Tibial nerve (tissue), 4 donors: ENCODE data around the gene FTH1. TPM values are rescaled to one million over a fixed set of nuclear protein-coding genes. Genes with fewer than 3 reads are reported as not detected.

Source experiments
- DNase-seq, 2 donors: peaks; one replicate each; pipeline ENCODE4 v3.0.0-alpha.2; 2019; ENCODE audit warnings: low spot score in 2 of 2
- H3K27ac ChIP-seq, 4 donors: fragments of 200-600 bp; sonication (generic) in 3 of 4; one replicate each; pipeline ENCODE4 v1.5.1; 2017 to 2019; ENCODE audit warnings: mild to moderate bottlenecking in 1 of 4
- H3K27me3 ChIP-seq, 2 donors: fragments of 200-600 bp; sonication (generic) in 1 of 2; one replicate each; pipeline versions ENCODE4 v1.5.1 to v1.6.0; 2017 to 2019
- H3K36me3 ChIP-seq, 3 donors: fragments of 200-600 bp; sonication (generic); one replicate each; pipeline ENCODE4 v1.5.1; 2018 to 2019
- H3K4me1 ChIP-seq, 4 donors: fragments of 200-600 bp; sonication (generic) in 3 of 4; one replicate each; pipeline ENCODE4 v1.5.1; 2017 to 2019
- H3K4me3 ChIP-seq, 4 donors: fragments of 200-600 bp; sonication (generic) in 3 of 4; one replicate each; pipeline ENCODE4 v1.5.1; 2017 to 2019; ENCODE audit warnings: mild to moderate bottlenecking in 1 of 4, moderate library complexity in 1 of 4
- H3K9me3 ChIP-seq, 4 donors: fragments of 200-600 bp; sonication (generic) in 3 of 4; one replicate each; pipeline ENCODE4 v1.5.1; 2017 to 2019
- EP300 ChIP-seq, 2 donors: sonication (generic); formaldehyde crosslinking; IDR thresholded peaks; one replicate each; pipeline ENCODE4 v1.6.1; 2017; ENCODE audit warnings: antibody characterized with exemption in 2 of 2, mild to moderate bottlenecking in 1 of 2
- POLR2A ChIP-seq, 2 donors: fragments of 450-650 bp; IDR thresholded peaks; one replicate each; pipeline ENCODE4 v1.6.1; 2017; ENCODE audit warnings: antibody characterized with exemption in 2 of 2, mild to moderate bottlenecking in 2 of 2, moderate library complexity in 2 of 2
- WGBS, 2 donors: methylation state at CpG; one replicate each; pipeline ENCODE4 v1.1.5; 2018; 5-methylcytosine and 5-hydroxymethylcytosine counted together
- total RNA-seq, 4 donors: library from RNA; depleted of rRNA; stranded (reverse); fragments of >200 nt; gene quantifications; one replicate each; pipeline ENCODE4 v1.1.0, GENCODE V29; 2016
- TF ChIP-seq, protein P1 (sequence below), 5 experiments: fragments of 200-600 bp in 3 of 5; fragments of 450-650 bp in 2 of 5; sonication (generic) in 3 of 5; IDR thresholded peaks; one replicate each; pipeline ENCODE4 v1.5.1; 2016 to 2019; ENCODE audit warnings: antibody characterized with exemption in 5 of 5, mild to moderate bottlenecking in 3 of 5, moderate library complexity in 2 of 5

FTH1 gene
- total RNA-seq, 4 donors from 2014 or later = 3,872 to 5,003 (median 4,779) TPM

DNA sequence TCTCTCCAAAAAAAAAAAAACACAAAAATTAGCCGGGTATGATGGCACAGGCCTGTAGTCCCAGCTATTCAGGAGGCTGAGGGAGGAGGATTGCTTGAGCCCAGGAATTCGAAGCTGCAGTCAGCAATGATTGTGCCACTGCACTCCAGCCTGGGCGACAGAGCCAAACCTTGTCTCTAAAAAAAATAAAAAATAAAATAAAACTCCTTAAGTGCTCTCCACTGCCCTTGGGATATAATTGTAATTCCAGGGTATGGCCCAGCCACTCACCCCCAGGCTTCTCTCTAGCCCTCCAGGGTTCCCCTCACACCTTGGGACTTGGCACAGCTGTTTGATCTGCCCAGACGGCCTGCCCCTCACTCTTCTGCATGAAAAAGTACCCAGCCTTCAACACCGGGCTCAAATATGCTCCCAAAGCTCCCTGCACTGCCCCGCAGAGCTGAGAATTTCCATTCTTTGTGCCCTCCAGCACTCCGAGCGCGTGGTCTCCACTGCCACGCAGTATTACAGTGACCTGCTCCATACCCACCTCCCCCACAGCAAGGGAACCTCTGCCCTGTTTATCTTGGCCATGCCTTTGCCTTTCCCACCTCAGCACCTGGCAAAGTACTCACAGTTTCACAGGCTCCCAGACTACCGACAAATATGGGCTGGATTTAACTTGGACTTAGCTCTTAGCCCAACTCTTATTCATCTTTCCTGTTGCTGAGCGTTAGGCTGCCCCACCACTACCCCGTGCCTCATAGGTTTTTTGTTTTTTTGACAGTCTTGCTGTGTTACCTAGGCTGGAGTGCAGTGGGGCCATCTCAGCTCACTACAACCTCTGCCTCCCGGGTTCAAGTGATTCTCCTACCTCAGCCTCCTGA is 7.6 kb upstream of the FTH1 start:
- no peaks in the 10 kb centered on the region for H3K36me3 ChIP-seq
- peaks cover 9 to 73% (median 43%) of the 10 kb centered on the region in 4 donors for H3K4me1 ChIP-seq
- H3K27me3 ChIP-seq = no peaks in the 10 kb centered on the region
- DNase-seq = no peak
- TF ChIP-seq, protein P1, sequence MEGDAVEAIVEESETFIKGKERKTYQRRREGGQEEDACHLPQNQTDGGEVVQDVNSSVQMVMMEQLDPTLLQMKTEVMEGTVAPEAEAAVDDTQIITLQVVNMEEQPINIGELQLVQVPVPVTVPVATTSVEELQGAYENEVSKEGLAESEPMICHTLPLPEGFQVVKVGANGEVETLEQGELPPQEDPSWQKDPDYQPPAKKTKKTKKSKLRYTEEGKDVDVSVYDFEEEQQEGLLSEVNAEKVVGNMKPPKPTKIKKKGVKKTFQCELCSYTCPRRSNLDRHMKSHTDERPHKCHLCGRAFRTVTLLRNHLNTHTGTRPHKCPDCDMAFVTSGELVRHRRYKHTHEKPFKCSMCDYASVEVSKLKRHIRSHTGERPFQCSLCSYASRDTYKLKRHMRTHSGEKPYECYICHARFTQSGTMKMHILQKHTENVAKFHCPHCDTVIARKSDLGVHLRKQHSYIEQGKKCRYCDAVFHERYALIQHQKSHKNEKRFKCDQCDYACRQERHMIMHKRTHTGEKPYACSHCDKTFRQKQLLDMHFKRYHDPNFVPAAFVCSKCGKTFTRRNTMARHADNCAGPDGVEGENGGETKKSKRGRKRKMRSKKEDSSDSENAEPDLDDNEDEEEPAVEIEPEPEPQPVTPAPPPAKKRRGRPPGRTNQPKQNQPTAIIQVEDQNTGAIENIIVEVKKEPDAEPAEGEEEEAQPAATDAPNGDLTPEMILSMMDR (IDR thresholded peaks at IDR 0.05) = no peak
- TF ChIP-seq EP300 (IDR thresholded peaks at IDR 0.05) = peak in 1 of 2 donors; percentile 14
- 67 to 74% methylated on average over 14 of the region's 14 CpGs for WGBS, 2 donors
- peak overlapping the region; percentile 25 to 100 (median 100) for H3K27ac ChIP-seq
- no peaks in the 10 kb centered on the region for H3K9me3 ChIP-seq
- no peak overlapping the region for H3K4me3 ChIP-seq

- H3K36me3 ChIP-seq = no peaks in the 10 kb centered on the region
- H3K4me3 ChIP-seq = no peak overlapping the region
- no peak for DNase-seq
- peaks cover 9 to 83% (median 55%) of the 10 kb centered on the region in 4 donors for H3K4me1 ChIP-seq
- H3K27me3 ChIP-seq = no peaks in the 10 kb centered on the region
- WGBS, 2 donors = 74 to 78% methylated on average over 10 of the region's 10 CpGs
- H3K27ac ChIP-seq = peak overlapping the region; percentile 99 to 100 (median 100)
- no peak for TF ChIP-seq POLR2A (IDR thresholded peaks at IDR 0.05)
- TF ChIP-seq EP300 (IDR thresholded peaks at IDR 0.05) = no peak
- no peaks in the 10 kb centered on the region for H3K9me3 ChIP-seq
These were observed 6.2 kb upstream of the FTH1 start for GRCh38 chr11:61973476-61974162.

GRCh38 chr11:61972672-61973475 is 5.4 kb upstream of the FTH1 start:
- 37 to 47% methylated on average over 11 of the region's 11 CpGs for WGBS, 2 donors
- DNase-seq = no peak
- peaks cover 9 to 85% (median 59%) of the 10 kb centered on the region in 4 donors for H3K4me1 ChIP-seq

DNA sequence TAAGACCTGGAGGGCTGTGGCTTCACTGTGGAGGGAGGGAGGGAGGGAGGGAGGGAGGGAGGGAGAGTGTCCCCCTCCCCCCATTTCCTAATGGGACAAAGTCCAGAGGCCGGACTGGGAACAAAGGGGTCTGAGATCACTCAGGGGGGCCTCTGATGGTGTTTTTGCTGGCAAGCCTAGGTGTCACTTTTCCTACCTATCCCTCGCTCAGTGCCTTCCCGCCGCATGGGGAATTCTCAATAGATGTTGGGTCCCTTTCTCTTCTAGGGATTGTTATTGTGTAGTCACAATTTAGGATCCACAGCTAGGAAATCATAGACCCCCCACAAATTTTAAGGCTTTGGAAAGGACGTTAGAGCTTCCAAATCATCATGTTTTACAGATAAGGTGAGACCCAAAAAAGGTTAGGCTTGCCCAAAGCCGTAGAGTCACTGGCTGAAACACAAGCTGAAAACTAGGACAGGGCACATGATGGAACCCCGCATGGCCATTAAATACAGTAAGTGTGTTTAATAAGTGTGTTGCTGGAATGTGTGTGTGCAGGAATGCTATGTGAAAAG is 4.8 kb upstream of the FTH1 start:
- H3K9me3 ChIP-seq = no peaks in the 10 kb centered on the region
- WGBS, 2 donors = 39% methylated on average over 7 of the region's 7 CpGs
- peak overlapping the region in 2 of 4 donors; percentile 3 to 24 for H3K4me3 ChIP-seq
- DNase-seq = no peak
- H3K27me3 ChIP-seq = no peaks in the 10 kb centered on the region
- H3K27ac ChIP-seq = peak overlapping the region; percentile 99 to 100 (median 100)
- no peak for TF ChIP-seq EP300 (IDR thresholded peaks at IDR 0.05)
- TF ChIP-seq, protein P1 (IDR thresholded peaks at IDR 0.05) = no peak
- TF ChIP-seq POLR2A (IDR thresholded peaks at IDR 0.05) = no peak
- H3K36me3 ChIP-seq = no peaks in the 10 kb centered on the region
- peaks cover 9 to 85% (median 59%) of the 10 kb centered on the region in 4 donors for H3K4me1 ChIP-seq

More at GRCh38 chr11:61972672-61973475, 5.4 kb upstream of the FTH1 start:
- H3K27ac ChIP-seq = peak overlapping the region; percentile 99 to 100 (median 100)
- H3K27me3 ChIP-seq = no peaks in the 10 kb centered on the region
- H3K36me3 ChIP-seq = no peaks in the 10 kb centered on the region
- H3K9me3 ChIP-seq = no peaks in the 10 kb centered on the region
- TF ChIP-seq POLR2A (IDR thresholded peaks at IDR 0.05) (peak in 1 of 2 donors; percentile 13), EP300 (IDR thresholded peaks at IDR 0.05) (peak; percentile 80 to 86)
- TF ChIP-seq, protein P1 (IDR thresholded peaks at IDR 0.05) = no peak
- H3K4me3 ChIP-seq = peak overlapping the region in 1 of 4 donors; percentile 24
